Endometrial microvascular endothelial cells (primary cell): Measurements from ENCODE around the gene ADH5. TPM values are rescaled to one million over a fixed set of nuclear protein-coding genes. Genes with fewer than 3 reads are reported as not detected.
"Not testable (repeated sequence)": the region's sequence is repeated elsewhere in the genome, so short reads cannot be mapped to it uniquely, and the experiment has no call there.

Experiments
- in situ Hi-C: cut with HindIII; loops from 2 replicates; pipeline ENCODE4 v1.10.0; 2017; ENCODE audit warnings: low sequenced_read_pairs, low pct_unique_long_range_greater_than_20kb; ENCODE audit errors: inconsistent ontology term
- total RNA-seq: library from RNA; depleted of rRNA; stranded (reverse); fragments of >200 nt; gene quantifications from one replicate; pipeline ENCODE4 v1.2.3, GENCODE V29; 2015; ENCODE audit errors: inconsistent ontology term

Gene ADH5
- total RNA-seq, 1 donor from 2014 or later: 139 TPM

DNA sequence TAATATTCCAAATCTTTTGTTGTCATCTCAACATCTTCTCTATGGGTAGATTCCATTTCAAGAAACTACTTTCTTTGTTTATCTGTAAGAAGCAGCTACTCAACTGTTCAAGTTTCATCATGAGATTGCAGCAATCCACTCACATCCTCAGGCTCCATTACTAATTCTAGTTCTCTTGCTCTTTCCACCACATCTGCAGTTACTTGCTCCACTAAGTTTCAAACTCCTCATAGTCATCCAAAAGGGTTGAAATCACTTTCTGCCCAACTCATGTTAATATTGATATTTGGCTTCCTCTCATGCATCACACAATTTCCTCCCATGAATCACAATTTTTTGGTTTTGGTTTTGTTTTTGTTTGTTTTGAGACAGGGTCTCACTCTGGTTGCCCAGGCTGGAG lies 35.7 kb downstream of the ADH5 start:
- in situ Hi-C loops: no loop called here

DNA sequence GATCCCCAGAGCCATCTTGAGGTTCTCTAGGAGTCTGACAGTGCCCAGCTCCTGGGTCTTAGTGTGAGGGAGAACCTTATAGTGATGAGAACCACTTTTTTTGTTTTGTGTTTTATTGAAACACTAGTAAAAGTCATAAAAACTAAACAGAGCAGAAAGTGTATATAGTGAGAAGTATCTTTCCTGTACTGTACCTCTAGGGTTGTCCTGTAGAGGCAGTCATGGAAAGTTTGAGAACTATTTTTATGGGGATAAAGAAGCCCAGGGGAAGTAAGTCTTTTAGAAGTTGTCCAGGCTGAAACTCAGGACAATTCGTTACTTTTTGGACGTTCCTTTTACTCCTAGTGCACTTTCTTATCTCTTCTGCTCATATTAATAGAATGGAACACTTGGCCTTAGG lies 40.9 kb downstream of the ADH5 start:
- in situ Hi-C loops: no loop called here

- in situ Hi-C loops: no loop called here
Observed at GRCh38 chr4:99043346-99043745, 45.2 kb downstream of the ADH5 start.

DNA sequence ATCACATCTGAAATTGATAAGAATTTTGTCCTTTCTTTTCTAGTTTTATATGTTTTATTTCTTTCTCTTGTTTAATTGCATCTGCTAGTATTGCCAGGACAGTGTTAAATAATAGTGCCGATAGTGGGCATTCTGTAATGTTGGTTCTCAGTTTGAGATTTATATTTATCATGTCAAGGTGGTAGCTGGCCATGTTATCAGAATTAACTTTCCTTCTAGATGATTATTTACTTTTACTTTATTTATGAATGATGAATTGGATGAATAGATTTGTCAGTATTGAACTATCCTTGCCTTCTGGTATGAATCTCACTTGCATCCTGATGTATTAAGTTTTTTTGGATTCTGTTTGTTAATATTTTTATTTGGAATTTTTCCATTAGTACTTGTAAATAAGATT lies 50.4 kb downstream of the ADH5 start:
- in situ Hi-C loops: no loop called here

GRCh38 chr4:99033956-99034355 lies 54.6 kb downstream of the ADH5 start:
- in situ Hi-C loops: no loop called here

GRCh38 chr4:99029852-99030251 lies 58.7 kb downstream of the ADH5 start:
- in situ Hi-C loops: no loop called here

- in situ Hi-C loops: no loop called here
Observed at GRCh38 chr4:99029018-99029735, 59.4 kb downstream of the ADH5 start.

DNA sequence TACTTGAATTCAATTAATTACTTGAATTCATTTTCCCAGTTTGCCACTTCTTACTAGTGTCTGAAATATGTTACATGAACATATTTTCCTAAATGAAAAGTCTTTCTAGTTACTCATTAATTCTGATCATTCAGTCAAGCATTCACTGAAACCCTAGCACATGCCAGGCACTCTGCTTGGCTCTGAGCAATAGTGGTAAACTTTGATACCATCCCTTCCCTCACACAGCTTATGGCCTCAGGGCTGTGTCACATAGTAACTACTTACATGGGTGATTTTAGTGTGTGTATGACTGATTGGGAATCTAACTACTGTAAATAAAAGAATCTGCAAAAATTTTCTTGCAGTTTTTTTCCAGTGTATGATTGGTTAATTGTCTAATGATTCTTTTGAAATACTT lies 60.4 kb downstream of the ADH5 start:
- in situ Hi-C loops: no loop called here

DNA sequence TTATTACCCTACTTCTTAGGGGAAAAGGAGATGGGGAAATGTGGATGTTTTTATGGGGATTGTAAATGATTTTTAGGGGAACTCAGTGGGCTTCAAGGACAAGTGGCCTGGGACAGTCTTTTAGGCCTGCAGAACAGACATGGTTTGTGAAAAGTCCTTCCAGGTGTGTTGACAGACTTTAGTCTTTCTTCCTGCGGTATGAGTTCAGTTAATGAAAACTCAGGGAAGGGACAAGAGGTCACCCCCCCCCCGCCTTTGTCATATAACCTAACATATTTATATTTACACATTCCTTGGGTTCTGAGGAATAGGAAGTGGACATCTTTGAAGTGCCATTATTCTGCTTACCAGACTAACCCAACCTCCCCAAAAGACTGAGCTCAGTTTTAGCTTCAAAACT lies 61.3 kb downstream of the ADH5 start:
- in situ Hi-C loops: no loop called here

GRCh38 chr4:99025506-99025905 lies 63.1 kb downstream of the ADH5 start:
- in situ Hi-C loops: no loop called here

DNA sequence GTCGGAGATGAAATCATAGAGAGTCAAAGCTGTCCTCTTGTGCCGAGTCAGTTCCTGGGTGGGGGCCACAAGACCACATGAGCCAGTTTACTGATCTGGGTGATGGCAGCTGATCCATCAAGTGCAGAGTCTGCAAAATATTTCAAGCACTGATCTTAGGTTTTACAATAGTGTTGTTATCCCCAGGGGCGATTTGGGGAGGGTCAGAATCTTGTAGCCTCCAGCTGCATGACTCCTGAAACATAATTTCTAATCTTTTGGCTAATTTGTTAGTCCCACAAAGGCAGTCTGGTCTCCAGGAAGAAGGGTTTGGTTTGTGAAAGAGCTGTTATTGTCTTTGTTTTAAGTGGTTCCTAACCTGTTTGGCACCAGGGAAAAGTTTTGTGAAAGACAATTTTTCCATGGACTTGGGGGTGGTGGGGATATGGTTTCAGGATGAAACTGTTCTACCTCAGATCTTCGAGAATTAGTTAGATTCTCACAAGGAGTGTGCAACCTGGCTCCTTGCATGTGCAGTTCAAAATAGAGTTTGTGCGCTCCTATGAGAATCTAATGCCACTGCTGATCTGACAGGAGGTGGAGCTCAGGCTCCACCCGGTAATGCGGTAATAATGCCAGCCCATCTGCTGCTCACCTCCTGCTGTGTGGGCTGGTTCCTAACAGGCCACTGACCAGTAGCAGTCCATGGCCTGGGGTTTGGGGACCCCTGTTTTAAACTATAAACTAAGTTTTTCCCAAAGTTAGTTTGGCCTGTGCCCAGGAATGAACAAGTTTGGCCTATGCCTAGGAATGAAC lies 63.9 kb downstream of the ADH5 start:
- in situ Hi-C loops: no loop called here

DNA sequence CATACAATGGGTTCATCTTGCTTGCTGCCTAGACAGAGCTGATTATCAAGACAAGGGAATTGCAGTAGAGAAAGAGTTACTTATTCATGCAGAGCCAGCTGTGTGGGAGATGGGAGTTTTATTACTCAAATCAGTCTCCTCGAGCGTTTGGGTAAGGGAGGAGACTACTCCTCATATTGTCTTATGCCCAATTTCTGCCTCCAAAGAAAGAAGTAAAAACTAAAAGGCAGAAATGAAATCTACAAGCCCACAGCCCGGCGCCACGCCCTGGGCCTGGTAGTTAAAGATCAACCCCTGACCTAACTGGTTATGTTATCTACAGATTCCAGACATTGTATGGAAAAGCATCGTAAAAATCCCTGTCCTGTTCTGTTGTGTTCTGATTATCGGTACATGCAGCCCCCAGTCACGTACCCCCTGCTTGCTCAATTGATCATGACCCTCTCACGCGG lies 64.8 kb downstream of the ADH5 start:
- in situ Hi-C loops: not testable (repeated sequence)

- in situ Hi-C loops: no loop called here
Observed at GRCh38 chr4:99022566-99022965, 66.0 kb downstream of the ADH5 start.

DNA sequence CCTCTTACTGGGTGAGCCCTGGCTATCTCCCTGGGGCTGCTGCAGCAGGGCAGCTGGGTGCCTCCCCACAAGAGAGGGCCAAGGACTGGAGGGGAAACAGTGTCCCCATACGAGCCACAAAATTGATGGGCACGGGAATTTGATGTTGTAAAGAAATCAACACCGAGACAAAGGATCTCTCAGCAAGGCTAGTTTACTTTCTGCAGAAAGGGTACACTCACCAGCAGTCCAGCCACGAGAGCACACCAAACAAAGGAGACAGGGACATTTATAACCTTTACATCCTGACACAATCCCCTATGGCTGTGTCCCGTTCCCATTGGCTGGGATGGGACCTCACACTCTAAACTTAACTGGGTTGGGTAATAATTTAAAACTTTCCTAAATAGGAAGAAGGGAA lies 67.2 kb downstream of the ADH5 start:
- in situ Hi-C loops: no loop called here

Other genes starting within 250 kb of the ADH5 start
- gene EIF4E, start 159.7 kb downstream of the ADH5 start, total RNA-seq: 123 TPM
- gene METAP1, start 93.1 kb downstream of the ADH5 start, total RNA-seq: 84.5 TPM
- not detected for gene ADH4, start 55.5 kb upstream of the ADH5 start, total RNA-seq
- gene ADH6, start 130.5 kb upstream of the ADH5 start, total RNA-seq: not detected
- not detected for gene ADH1A, start 202.2 kb upstream of the ADH5 start, total RNA-seq
- gene ADH1B, start 232.6 kb upstream of the ADH5 start, total RNA-seq: not detected